GM12878 (cell line): ENCODE results near the gene NTN1. TPM values are rescaled to one million over a fixed set of nuclear protein-coding genes. Genes with fewer than 3 reads are reported as not detected.

Experiments
- ATAC-seq: fragments of 200-7000 bp; cut with Tn5 transposase; 3 replicates; pipeline ENCODE4 v1.9.1; 2020; ENCODE audit warnings: mild to moderate bottlenecking, moderate library complexity
- BruUV-seq: library from RNA; stranded (reverse); fragments of 400-500 nt; replicated peaks from 2 replicates; lab custom pipeline; 2021; lab: Mats Ljungman, UMichigan
- CTCF ChIA-PET: fragments of 300-600 bp; sonication (Branson Sonifier 250); formaldehyde crosslinking; extraction: SDS; loops from one replicate; lab custom pipeline; 2021; ENCODE audit warnings: inconsistent platforms; lab: Yijun Ruan, JAX
- POLR2A ChIA-PET: fragments of 350-600 bp; formaldehyde crosslinking; extraction: SDS; loops from one replicate; lab custom pipeline; 2021; ENCODE audit warnings: inconsistent platforms; lab: Charles Lee
- RAD21 ChIA-PET: fragments of 300-600 bp; sonication (Branson Sonifier 250); formaldehyde crosslinking; loops from one replicate; lab custom pipeline; 2023; ENCODE audit warnings: antibody characterized with exemption; ENCODE audit not compliant: unreplicated experiment; lab: Charles Lee
- SMC1A ChIA-PET: fragments of 300-600 bp; sonication (Branson Sonifier 250); formaldehyde crosslinking; loops from one replicate; lab custom pipeline; 2023; ENCODE audit not compliant: unreplicated experiment, uncharacterized antibody; lab: Charles Lee
- DNase-seq: peaks from one replicate; pipeline ENCODE4 v3.0.0-alpha.2; 2011; ENCODE audit warnings: low read depth, low spot score
- FAIRE-seq: peaks from 3 replicates; lab custom pipeline; 2011; peaks lifted over from hg19 to GRCh38; lab: Jason Lieb, UNC
- H2AFZ ChIP-seq: 2 replicates; pipeline ENCODE4 v1.6.0; 2011; ENCODE audit warnings: low read depth, low read length, control low read depth; ENCODE audit not compliant: control insufficient read depth
- H3K27ac ChIP-seq: 2 replicates; pipeline ENCODE4 v1.5.1; 2011; ENCODE audit warnings: control low read depth; ENCODE audit not compliant: control insufficient read depth, insufficient read depth
- H3K27me3 ChIP-seq, 2 experiments: replicated peaks in 1 of 2; 2 replicates each; pipeline versions ENCODE4 v1.6.0 to v1.6.1; 2011; ENCODE audit warnings: low read length in 1 of 2; ENCODE audit not compliant: control insufficient read depth in 2 of 2, insufficient read depth in 2 of 2
- H3K36me3 ChIP-seq, 2 experiments: 2 replicates each; pipeline ENCODE4 v1.5.1; 2011; ENCODE audit warnings: low read length in 1 of 2; ENCODE audit not compliant: control insufficient read depth in 2 of 2, insufficient read depth in 2 of 2
- H3K4me1 ChIP-seq: 2 replicates; pipeline ENCODE4 v1.6.1; 2011; ENCODE audit warnings: mild to moderate bottlenecking, low read length, moderate library complexity, mixed read lengths; ENCODE audit not compliant: control insufficient read depth, insufficient read depth
- H3K4me2 ChIP-seq: 2 replicates; pipeline ENCODE4 v1.6.0; 2011; ENCODE audit warnings: control low read depth; ENCODE audit not compliant: control insufficient read depth, insufficient read depth
- H3K4me3 ChIP-seq: fragments of 200-600 bp; sonication (generic); 2 replicates; pipeline ENCODE4 v1.5.1; 2016
- H3K79me2 ChIP-seq: 2 replicates; pipeline ENCODE4 v1.6.0; 2011; ENCODE audit warnings: low read length; ENCODE audit not compliant: control insufficient read depth, insufficient read depth
- H3K9ac ChIP-seq: 2 replicates; pipeline ENCODE4 v1.8.0; 2011; ENCODE audit warnings: low read length, control low read depth, mixed read lengths; ENCODE audit not compliant: control insufficient read depth, insufficient read depth
- H3K9me3 ChIP-seq: replicated peaks from 3 replicates; pipeline ENCODE4 v1.5.1; 2011; ENCODE audit warnings: mild to moderate bottlenecking, low read length; ENCODE audit not compliant: control insufficient read depth, insufficient read depth
- H4K20me1 ChIP-seq: 2 replicates; pipeline ENCODE4 v1.6.0; 2011; ENCODE audit not compliant: control insufficient read depth, insufficient read depth
- ATF7 ChIP-seq: fragments of 450-650 bp; IDR thresholded peaks from 2 replicates; pipeline ENCODE4 v1.6.1; 2016; ENCODE audit warnings: low read depth, mild to moderate bottlenecking
- CEBPB ChIP-seq, 2 experiments: fragments of 150-350 bp in 1 of 2; IDR thresholded peaks; 2 replicates each; pipeline ENCODE4 v1.6.1; 2012 to 2014; ENCODE audit warnings: low read depth in 2 of 2, low read length in 2 of 2, borderline replicate concordance in 1 of 2, inconsistent platforms in 1 of 2
- CREB1 ChIP-seq: IDR thresholded peaks from 2 replicates; pipeline ENCODE4 v1.6.1; 2012; ENCODE audit warnings: low read depth, mild to moderate bottlenecking, inconsistent platforms
- EGR1 ChIP-seq, 2 experiments: IDR thresholded peaks; 1 replicate in 1 of 2; 2 replicates in 1 of 2; pipeline ENCODE4 v1.6.1; 2011 to 2012; ENCODE audit warnings: low read depth in 2 of 2, low read length in 2 of 2, borderline replicate concordance in 1 of 2, mild to moderate bottlenecking in 1 of 2, moderate library complexity in 1 of 2
- FOXM1 ChIP-seq: IDR thresholded peaks from 2 replicates; pipeline ENCODE4 v1.6.1; 2012; ENCODE audit warnings: low read depth, mild to moderate bottlenecking, inconsistent platforms, low read length, moderate library complexity
- IRF3 ChIP-seq: fragments of 450-650 bp; IDR thresholded peaks from 2 replicates; pipeline ENCODE4 v1.6.1; 2014; ENCODE audit warnings: mild to moderate bottlenecking
- KAT2A ChIP-seq: conservative IDR thresholded peaks from 2 replicates; pipeline ENCODE4 v1.6.1; 2011; ENCODE audit warnings: low read depth, low read length; ENCODE audit not compliant: control insufficient read depth
- KDM1A ChIP-seq: fragments of 200-600 bp; sonication (generic); IDR thresholded peaks from 2 replicates; pipeline ENCODE4 v1.6.1; 2016; ENCODE audit warnings: borderline replicate concordance
- LARP7 ChIP-seq: fragments of 450-650 bp; IDR thresholded peaks from 2 replicates; pipeline ENCODE4 v1.6.1; 2017; ENCODE audit warnings: mild to moderate bottlenecking
- PBX3 ChIP-seq: IDR thresholded peaks from 2 replicates; pipeline ENCODE4 v1.6.1; 2011; ENCODE audit warnings: mild to moderate bottlenecking, low read depth, low read length, moderate library complexity; ENCODE audit not compliant: insufficient replicate concordance
- POLR2AphosphoS5 ChIP-seq: IDR thresholded peaks from 2 replicates; pipeline ENCODE4 v1.6.1; 2011; ENCODE audit warnings: mild to moderate bottlenecking, low read length, inconsistent platforms
- SMAD1 ChIP-seq: fragments of 450-650 bp; IDR thresholded peaks from 2 replicates; pipeline ENCODE4 v1.6.1; 2018; ENCODE audit warnings: mild to moderate bottlenecking, low read depth; ENCODE audit not compliant: partially characterized antibody
- STAT1 ChIP-seq: fragments of 450-650 bp; conservative IDR thresholded peaks from 2 replicates; pipeline ENCODE4 v1.6.1; 2014; ENCODE audit warnings: antibody characterized with exemption, mild to moderate bottlenecking
- SUPT20H ChIP-seq: IDR thresholded peaks from 2 replicates; pipeline ENCODE4 v1.6.1; 2011; ENCODE audit warnings: low read depth, mild to moderate bottlenecking, low read length, moderate library complexity, borderline replicate concordance; ENCODE audit not compliant: control insufficient read depth
- TAF1 ChIP-seq: IDR thresholded peaks from 2 replicates; pipeline ENCODE4 v1.6.1; 2011; ENCODE audit warnings: mild to moderate bottlenecking, low read depth, low read length, borderline replicate concordance
- ZBTB11 ChIP-seq: fragments of 450-650 bp; formaldehyde crosslinking; IDR thresholded peaks from 2 replicates; pipeline ENCODE4 v1.5.0; 2022; ENCODE audit warnings: mild to moderate bottlenecking, missing genetic modification characterization
- ZNF217 ChIP-seq: fragments of 450-650 bp; IDR thresholded peaks from 2 replicates; pipeline ENCODE4 v1.6.1; 2017; ENCODE audit warnings: antibody characterized with exemption, mild to moderate bottlenecking
- ZSCAN29 ChIP-seq: fragments of 450-650 bp; IDR thresholded peaks from 2 replicates; pipeline ENCODE4 v1.6.1; 2017; ENCODE audit warnings: mild to moderate bottlenecking, moderate library complexity
- WGBS: methylation state at CpG from one replicate; pipeline ENCODE4 v1.1.6; 2016; ENCODE audit warnings: low lambda C conversion rate; ENCODE audit not compliant: insufficient replicate concordance, insufficient coverage; ENCODE audit errors: missing lambda C conversion rate; 5-methylcytosine and 5-hydroxymethylcytosine counted together
- in situ Hi-C: fragments of 300-500 bp; cut with MboI; formaldehyde crosslinking; loops from 9 replicates; pipeline ENCODE4 v1.14.3; 2018; ENCODE audit warnings: mixed read lengths
- intact Hi-C: fragments of 100-400 bp; cut with micrococcal nuclease; formaldehyde crosslinking; loops from one replicate; pipeline ENCODE4 v1.14.2; 2022; ENCODE audit not compliant: unreplicated experiment
- polyA plus RNA-seq, 11 experiments: library from polyadenylated mRNA; depleted of rRNA in 4 of 11; unstranded in 6 of 11; stranded (reverse) in 5 of 11; fragments of >200 nt; fragmentation: Nextera tagmentation in 4 of 11; fragmentation: Illumina TruSeq in 1 of 11; extraction: Ambion mirVana in 4 of 11; extraction: Trizol in 1 of 11; gene quantifications; 1 replicate in 1 of 11; 2 replicates in 10 of 11; pipeline versions ENCODE4 v1.2.1 to v1.2.3, GENCODE V29; 2011 to 2016; ENCODE audit warnings: inconsistent platforms in 2 of 11, missing spikeins in 2 of 11, low read depth in 1 of 11
- total RNA-seq, 4 experiments: library from RNA; depleted of rRNA in 3 of 4; stranded (reverse); fragments of >200 nt in 3 of 4; fragmentation: Illumina TruSeq in 1 of 4; extraction: Trizol in 1 of 4; gene quantifications; 2 replicates each; pipeline versions ENCODE4 v1.2.1 to v1.2.3, GENCODE V29; 2013 to 2021

NTN1 gene
- total and polyA plus RNA-seq, 10 of the 15 experiments (the other 5 are each of a cell fraction or from before 2014, with no cell fraction given) = 0.02 to 0.89 (median 0.35) TPM

GRCh38 chr17:9132944-9133610 lies 111.8 kb downstream of the NTN1 start (continued):
- TF ChIP-seq EGR1 (IDR thresholded peaks at IDR 0.05; ENCODE audit: borderline replicate concordance in 1 of 2, low read depth in 2 of 2, low read length in 2 of 2) (no peak), LARP7 (no peak), ZSCAN29 (no peak), IRF3 (no peak)

GRCh38 chr17:9138161-9138717 lies 116.9 kb downstream of the NTN1 start:
- no peak overlapping the region for H2AFZ ChIP-seq
- H3K27me3 ChIP-seq = peaks cover 0 to 3% of the 10 kb centered on the region in 2 experiments; a peak in 3 of 4 replicates
- intact Hi-C loops (no loop called here), in situ Hi-C loops (no loop called here)
- no peaks in the 10 kb centered on the region for H3K36me3 ChIP-seq
- DNase-seq = no peak
- H3K4me2 ChIP-seq = no peak overlapping the region
- no peaks in the 10 kb centered on the region for H4K20me1 ChIP-seq
- ChIA-PET RAD21 (no interaction called here), SMC1A (no interaction called here), CTCF (no interaction called here), POLR2A (no interaction called here)
- no peak overlapping the region for H3K27ac ChIP-seq
- H3K4me3 ChIP-seq = no peak overlapping the region
- ATAC-seq = no peak
- no peaks in the 10 kb centered on the region for H3K9me3 ChIP-seq
- 38% methylated on average over 17 of the region's 17 CpGs for WGBS
- H3K9ac ChIP-seq = no peak overlapping the region
- no peaks in the 10 kb centered on the region for H3K4me1 ChIP-seq
- FAIRE-seq = no peak
- BruUV-seq = no TSS peak
- no peaks in the 10 kb centered on the region for H3K79me2 ChIP-seq
- TF ChIP-seq PBX3 (no peak), CREB1 (no peak), STAT1 (no peak), FOXM1 (no peak), POLR2AphosphoS5 (no peak), CEBPB (IDR thresholded peaks at IDR 0.05; ENCODE audit: borderline replicate concordance in 1 of 2, low read depth in 2 of 2, low read length in 2 of 2) (no peak), ATF7 (no peak), ZBTB11 (no peak), KAT2A (no peak), ZNF217 (no peak), KDM1A (no peak), SUPT20H (no peak), SMAD1 (no peak), TAF1 (no peak)
